Small intestine (tissue), 7 donors: ENCODE data around the gene DAZAP1. TPM values are rescaled to one million over a fixed set of nuclear protein-coding genes. Genes with fewer than 3 reads are reported as not detected.
A peak's percentile ranks its signal among the peaks of the same experiment; 100 is the strongest.

ENCODE experiments used
- DNase-seq, 2 donors: peaks; one replicate each; pipeline versions ENCODE4 v3.0.0 to v3.0.0-alpha.2; 2013
- FAIRE-seq: peaks from 2 replicates; lab custom pipeline; 2012; peaks lifted over from hg19 to GRCh38; lab: Jason Lieb, UNC
- H3K27ac ChIP-seq, 3 donors: one replicate each; pipeline ENCODE4 v1.5.1; 2013; ENCODE audit warnings: low read length in 2 of 3, mild to moderate bottlenecking in 2 of 3, control low read depth in 1 of 3, inconsistent platforms in 1 of 3, low read depth in 1 of 3, moderate library complexity in 1 of 3
- H3K27me3 ChIP-seq, 3 donors: one replicate each; pipeline ENCODE4 v1.6.1; 2013; ENCODE audit warnings: low read length in 3 of 3, inconsistent platforms in 1 of 3; ENCODE audit not compliant: control insufficient read depth in 3 of 3, insufficient read depth in 3 of 3
- H3K36me3 ChIP-seq, 3 donors: one replicate each; pipeline ENCODE4 v1.6.1; 2013; ENCODE audit warnings: low read length in 3 of 3, inconsistent platforms in 1 of 3, low read depth in 1 of 3, mild to moderate bottlenecking in 1 of 3, moderate library complexity in 1 of 3; ENCODE audit not compliant: control insufficient read depth in 3 of 3, insufficient read depth in 2 of 3
- H3K4me1 ChIP-seq, 3 donors: one replicate each; pipeline ENCODE4 v1.6.1; 2013; ENCODE audit warnings: low read length in 2 of 3, inconsistent platforms in 1 of 3, low read depth in 1 of 3, mild to moderate bottlenecking in 1 of 3, moderate library complexity in 1 of 3; ENCODE audit not compliant: control insufficient read depth in 3 of 3, insufficient read depth in 2 of 3
- H3K4me3 ChIP-seq, 3 donors: one replicate each; pipeline ENCODE4 v1.5.1; 2013; ENCODE audit warnings: low read length in 3 of 3, control low read depth in 1 of 3, inconsistent platforms in 1 of 3, low read depth in 1 of 3, mild to moderate bottlenecking in 1 of 3, moderate library complexity in 1 of 3
- H3K9me3 ChIP-seq, 2 donors: one replicate each; pipeline ENCODE4 v1.6.1; 2013; ENCODE audit warnings: low read depth in 1 of 2, low read length in 1 of 2; ENCODE audit not compliant: control insufficient read depth in 2 of 2, insufficient read depth in 1 of 2
- WGBS, 3 donors: extraction: QIAGEN DNeasy Blood & Tissue Kit; methylation state at CpG; one replicate each; pipeline ENCODE4 v1.1.7; 2013; 5-methylcytosine and 5-hydroxymethylcytosine counted together
- polyA plus RNA-seq, 4 donors: library from polyadenylated mRNA; stranded (reverse) in 3 of 4; unstranded in 1 of 4; fragments of 200-250 nt in 3 of 4; fragments of 120-200 nt in 1 of 4; gene quantifications; one replicate each; pipeline versions ENCODE4 v1.2.1 to v1.2.3, GENCODE V29; 2013
- donor health status: healthy with polysubstance abuse.
- donor health status: control.
- donor health status: control.
- donor health status: Bipolar disorder and iron deficiency.
- donor health status: healthy.

DAZAP1 gene
- polyA plus RNA-seq, 4 donors = 60.2 to 124 (median 80.5) TPM

- 93 to 94% (median 93%) methylated on average over 14 of the region's 14 CpGs for WGBS, 3 donors
- Histone ChIP-seq H3K4me3 (no peak overlapping the region), H3K27ac (no peak overlapping the region), H3K9me3 (no peaks in the 10 kb centered on the region), H3K36me3 (peaks cover 17 to 98% (median 17%) of the 10 kb centered on the region in 3 donors), H3K27me3 (no peaks in the 10 kb centered on the region), H3K4me1 (peaks cover 0 to 35% (median 0%) of the 10 kb centered on the region in 3 donors)
- no peak for DNase-seq
- FAIRE-seq = no peak
Observed at GRCh38 chr19:1425902-1426301, 18.5 kb downstream of the DAZAP1 start.

DNA sequence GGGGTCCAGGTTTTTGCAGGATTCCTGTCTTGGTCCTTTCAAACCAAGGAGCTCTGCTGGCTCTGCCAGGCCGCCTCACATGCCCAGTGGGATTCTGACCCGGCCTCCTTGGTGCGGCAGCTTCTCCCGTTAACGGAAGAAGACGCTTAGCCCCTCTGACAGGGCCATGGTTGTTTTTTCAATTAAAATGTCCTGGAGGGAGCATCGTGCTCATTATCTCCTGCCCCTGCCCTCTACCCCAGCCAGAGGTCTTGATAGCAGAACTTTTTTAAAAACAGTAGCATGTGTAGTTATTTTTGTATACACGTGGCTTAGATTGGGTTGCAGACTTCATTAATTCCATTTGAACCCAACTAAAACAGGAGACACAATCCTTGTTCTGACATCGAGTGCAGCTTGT lies 19.4 kb downstream of the DAZAP1 start:
- H3K9me3 ChIP-seq = no peaks in the 10 kb centered on the region
- FAIRE-seq (no peak), DNase-seq (no peak)
- H3K27me3 ChIP-seq = no peaks in the 10 kb centered on the region
- 83 to 87% (median 86%) methylated on average over 9 of the region's 9 CpGs for WGBS, 3 donors
- H3K4me1 ChIP-seq = peaks cover 0 to 35% (median 0%) of the 10 kb centered on the region in 3 donors
- no peak overlapping the region for H3K4me3 ChIP-seq
- H3K27ac ChIP-seq = no peak overlapping the region
- H3K36me3 ChIP-seq = peaks cover 18 to 98% (median 20%) of the 10 kb centered on the region in 3 donors

DNA sequence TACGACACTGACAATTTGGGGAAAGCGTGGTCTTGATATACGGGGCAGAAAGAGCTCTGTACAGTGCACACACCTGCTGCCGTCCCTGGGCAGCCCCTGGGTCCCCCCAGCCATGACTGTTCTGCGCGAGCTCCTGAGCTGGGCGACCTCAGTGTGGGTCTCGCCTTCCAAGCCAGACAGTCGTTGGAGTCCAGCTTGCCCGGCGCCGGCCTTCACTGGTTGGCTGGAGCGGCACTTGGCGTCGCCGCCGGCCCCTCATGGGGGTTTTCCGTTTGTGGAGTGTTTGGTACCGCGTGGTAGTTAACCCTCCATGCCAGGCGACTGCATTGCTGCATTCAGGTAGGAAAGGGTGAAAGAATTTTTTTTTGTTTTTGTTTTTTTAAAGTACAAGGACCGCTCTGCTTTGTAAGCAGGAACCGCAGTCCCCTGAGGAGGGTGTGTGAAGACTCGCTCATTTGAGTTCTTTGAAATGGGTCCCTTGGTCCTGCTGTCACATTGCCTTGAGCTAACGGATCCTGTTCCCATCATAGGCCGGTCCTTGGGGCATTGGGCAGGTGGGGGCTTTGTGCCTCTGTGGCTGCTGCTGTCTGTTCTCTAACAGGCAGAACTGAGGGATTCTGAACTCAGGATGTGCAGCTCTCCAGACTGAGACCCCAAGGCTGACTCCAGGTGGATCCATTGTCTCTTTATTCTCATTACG lies 20.0 kb downstream of the DAZAP1 start:
- Histone ChIP-seq H3K9me3 (no peaks in the 10 kb centered on the region), H3K4me3 (no peak overlapping the region), H3K27me3 (no peaks in the 10 kb centered on the region), H3K4me1 (peaks cover 0 to 35% (median 0%) of the 10 kb centered on the region in 3 donors), H3K36me3 (peaks cover 18 to 98% (median 20%) of the 10 kb centered on the region in 3 donors), H3K27ac (no peak overlapping the region)
- WGBS, 3 donors = 94% methylated on average over 27 of the region's 27 CpGs
- DNase-seq (no peak), FAIRE-seq (no peak)

- DNase-seq = no peak
- H3K4me3 ChIP-seq = no peak overlapping the region
- H3K4me1 ChIP-seq = peaks cover 0 to 31% (median 0%) of the 10 kb centered on the region in 3 donors
- peaks cover 16 to 98% (median 19%) of the 10 kb centered on the region in 3 donors for H3K36me3 ChIP-seq
- no peak for FAIRE-seq
- WGBS, 3 donors = 82 to 90% (median 88%) methylated on average over 32 to 41 of the region's 41 CpGs
- no peaks in the 10 kb centered on the region for H3K27me3 ChIP-seq
- no peaks in the 10 kb centered on the region for H3K9me3 ChIP-seq
- H3K27ac ChIP-seq = peak overlapping the region in 1 of 3 donors; percentile 22
Observed at GRCh38 chr19:1428738-1429391, 21.5 kb downstream of the DAZAP1 start.

DNA sequence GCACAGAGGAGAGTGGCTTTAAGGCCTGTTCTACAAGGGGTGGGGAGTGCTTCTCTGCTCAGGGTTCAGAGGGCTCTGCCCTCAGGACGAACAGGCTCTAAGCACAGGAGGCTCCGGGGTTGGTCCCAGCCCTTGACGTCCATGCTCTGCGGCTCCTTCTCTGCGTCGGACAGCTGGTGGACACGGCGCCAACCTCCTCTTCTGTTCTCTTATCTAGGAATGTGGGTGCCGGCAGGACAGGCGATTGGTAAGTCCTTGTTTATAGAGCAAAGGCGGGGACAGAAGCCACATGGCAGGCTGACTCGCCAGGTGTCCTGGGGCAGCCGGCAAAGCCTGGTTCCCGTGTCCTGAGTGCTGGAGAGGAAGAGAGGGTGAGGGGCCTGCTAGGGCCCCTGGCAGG lies 22.4 kb downstream of the DAZAP1 start:
- H3K36me3 ChIP-seq = peaks cover 13 to 99% (median 27%) of the 10 kb centered on the region in 3 donors
- peak overlapping the region in 1 of 3 donors; percentile 21 for H3K27ac ChIP-seq
- no peaks in the 10 kb centered on the region for H3K27me3 ChIP-seq
- FAIRE-seq (no peak), DNase-seq (peak; percentile 58 to 82)
- peaks cover 0 to 24% (median 0%) of the 10 kb centered on the region in 3 donors for H3K4me1 ChIP-seq
- 22 to 65% (median 46%) methylated on average over 14 of the region's 14 CpGs for WGBS, 3 donors
- no peak overlapping the region for H3K4me3 ChIP-seq
- no peaks in the 10 kb centered on the region for H3K9me3 ChIP-seq

GRCh38 chr19:1430246-1430645 lies 22.9 kb downstream of the DAZAP1 start:
- FAIRE-seq (no peak), DNase-seq (no peak)
- no peaks in the 10 kb centered on the region for H3K9me3 ChIP-seq
- no peak overlapping the region for H3K27ac ChIP-seq
- WGBS, 3 donors = 80 to 86% (median 84%) methylated on average over 13 to 14 of the region's 14 CpGs
- H3K4me1 ChIP-seq = peaks cover 0 to 19% (median 0%) of the 10 kb centered on the region in 3 donors
- no peaks in the 10 kb centered on the region for H3K27me3 ChIP-seq
- peaks cover 13 to 98% (median 28%) of the 10 kb centered on the region in 3 donors for H3K36me3 ChIP-seq
- H3K4me3 ChIP-seq = no peak overlapping the region

DNA sequence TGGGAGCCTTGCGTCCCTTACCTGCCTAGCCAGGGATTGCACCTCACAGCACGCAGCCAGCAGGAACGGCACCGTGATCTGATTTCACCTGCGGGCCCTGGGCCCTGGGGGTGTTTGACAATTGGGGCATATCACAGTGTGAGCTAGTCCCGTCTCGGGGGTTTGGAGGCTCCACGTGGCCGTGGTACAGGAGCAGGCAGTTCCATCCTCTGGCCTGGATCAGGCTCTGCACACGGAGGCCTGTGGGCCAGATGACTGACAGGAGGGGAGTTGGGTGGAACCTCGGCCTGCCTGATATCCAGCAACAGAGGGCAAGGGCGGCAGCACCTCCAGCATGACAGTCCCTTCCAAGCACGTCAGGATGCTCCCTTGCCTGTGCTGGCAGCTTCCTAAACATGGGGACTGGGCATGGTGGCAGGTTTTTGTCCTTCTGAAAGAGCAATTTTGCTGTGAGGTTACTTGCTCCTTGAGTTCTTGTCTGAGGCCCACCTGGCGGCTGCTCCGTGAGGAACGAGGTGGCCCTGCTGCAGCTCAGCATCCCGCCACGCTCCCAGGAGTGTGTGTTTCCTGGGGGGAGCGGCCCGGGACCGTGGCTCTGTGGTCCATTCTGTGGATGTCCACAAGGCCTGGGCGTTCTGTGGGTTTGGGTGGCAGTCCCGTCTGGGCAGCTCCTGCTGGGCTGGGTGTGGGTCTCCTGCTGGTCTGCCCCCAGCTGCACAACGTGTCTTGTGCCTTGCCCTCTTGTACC lies 24.5 kb downstream of the DAZAP1 start:
- Histone ChIP-seq H3K4me3 (no peak overlapping the region), H3K27me3 (no peaks in the 10 kb centered on the region), H3K9me3 (no peaks in the 10 kb centered on the region), H3K27ac (no peak overlapping the region), H3K4me1 (peaks cover 0 to 11% (median 0%) of the 10 kb centered on the region in 3 donors), H3K36me3 (peaks cover 8 to 93% (median 28%) of the 10 kb centered on the region in 3 donors)
- DNase-seq (no peak), FAIRE-seq (no peak)
- WGBS, 3 donors = 93 to 94% (median 93%) methylated on average over 24 of the region's 24 CpGs

- H3K4me3 ChIP-seq = no peak overlapping the region
- peaks cover 8 to 87% (median 28%) of the 10 kb centered on the region in 3 donors for H3K36me3 ChIP-seq
- WGBS, 3 donors = 93 to 96% (median 94%) methylated on average over 14 to 16 of the region's 16 CpGs
- FAIRE-seq (no peak), DNase-seq (no peak)
- no peak overlapping the region for H3K27ac ChIP-seq
- no peaks in the 10 kb centered on the region for H3K9me3 ChIP-seq
- peaks cover 0 to 11% (median 0%) of the 10 kb centered on the region in 3 donors for H3K4me1 ChIP-seq
- no peaks in the 10 kb centered on the region for H3K27me3 ChIP-seq
Observed at GRCh38 chr19:1432507-1432887, 25.1 kb downstream of the DAZAP1 start.
